ENCODE results near the gene SOX15.
A peak's percentile ranks its signal among the peaks of the same experiment; 100 is the strongest.

DNA sequence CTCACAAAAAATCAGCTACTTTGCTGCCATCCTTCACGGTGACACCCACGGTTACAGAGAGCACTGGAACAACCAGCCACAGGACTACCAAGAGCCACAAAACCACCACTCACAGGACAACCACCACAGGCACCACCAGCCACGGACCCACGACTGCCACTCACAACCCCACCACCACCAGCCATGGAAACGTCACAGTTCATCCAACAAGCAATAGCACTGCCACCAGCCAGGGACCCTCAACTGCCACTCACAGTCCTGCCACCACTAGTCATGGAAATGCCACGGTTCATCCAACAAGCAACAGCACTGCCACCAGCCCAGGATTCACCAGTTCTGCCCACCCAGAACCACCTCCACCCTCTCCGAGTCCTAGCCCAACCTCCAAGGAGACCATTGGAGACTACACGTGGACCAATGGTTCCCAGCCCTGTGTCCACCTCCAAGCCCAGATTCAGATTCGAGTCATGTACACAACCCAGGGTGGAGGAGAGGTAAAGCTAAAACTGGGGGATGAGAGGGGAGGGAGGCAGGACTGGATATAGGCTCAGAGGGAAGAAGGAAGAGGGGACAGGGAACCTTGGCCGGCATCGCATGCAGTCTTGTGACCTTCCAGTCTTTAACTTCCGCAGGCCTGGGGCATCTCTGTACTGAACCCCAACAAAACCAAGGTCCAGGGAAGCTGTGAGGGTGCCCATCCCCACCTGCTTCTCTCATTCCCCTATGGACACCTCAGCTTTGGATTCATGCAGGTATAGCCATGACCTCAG, 9.9 kb downstream of the SOX15 start:
- TF ChIP-seq, protein P1, sequence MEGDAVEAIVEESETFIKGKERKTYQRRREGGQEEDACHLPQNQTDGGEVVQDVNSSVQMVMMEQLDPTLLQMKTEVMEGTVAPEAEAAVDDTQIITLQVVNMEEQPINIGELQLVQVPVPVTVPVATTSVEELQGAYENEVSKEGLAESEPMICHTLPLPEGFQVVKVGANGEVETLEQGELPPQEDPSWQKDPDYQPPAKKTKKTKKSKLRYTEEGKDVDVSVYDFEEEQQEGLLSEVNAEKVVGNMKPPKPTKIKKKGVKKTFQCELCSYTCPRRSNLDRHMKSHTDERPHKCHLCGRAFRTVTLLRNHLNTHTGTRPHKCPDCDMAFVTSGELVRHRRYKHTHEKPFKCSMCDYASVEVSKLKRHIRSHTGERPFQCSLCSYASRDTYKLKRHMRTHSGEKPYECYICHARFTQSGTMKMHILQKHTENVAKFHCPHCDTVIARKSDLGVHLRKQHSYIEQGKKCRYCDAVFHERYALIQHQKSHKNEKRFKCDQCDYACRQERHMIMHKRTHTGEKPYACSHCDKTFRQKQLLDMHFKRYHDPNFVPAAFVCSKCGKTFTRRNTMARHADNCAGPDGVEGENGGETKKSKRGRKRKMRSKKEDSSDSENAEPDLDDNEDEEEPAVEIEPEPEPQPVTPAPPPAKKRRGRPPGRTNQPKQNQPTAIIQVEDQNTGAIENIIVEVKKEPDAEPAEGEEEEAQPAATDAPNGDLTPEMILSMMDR (IDR thresholded peaks at IDR 0.05): no peak
- TF ChIP-seq POLR2A (IDR thresholded peaks at IDR 0.05): peak in 1 of 2 donors; percentile 4
- TF ChIP-seq POLR2AphosphoS5 (IDR thresholded peaks at IDR 0.05): no peak

Measured in suprapubic skin (tissue), 4 donors.